Measurements from ENCODE around the gene ROGDI. TPM values are rescaled to one million over a fixed set of nuclear protein-coding genes. Genes with fewer than 3 reads are reported as not detected.
"Not testable (repeated sequence)": the region's sequence is repeated elsewhere in the genome, so short reads cannot be mapped to it uniquely, and the experiment has no call there.

ROGDI gene
- total and polyA plus RNA-seq, 2 donors from 2014 or later, result 20.8 to 86.1 TPM

DNA sequence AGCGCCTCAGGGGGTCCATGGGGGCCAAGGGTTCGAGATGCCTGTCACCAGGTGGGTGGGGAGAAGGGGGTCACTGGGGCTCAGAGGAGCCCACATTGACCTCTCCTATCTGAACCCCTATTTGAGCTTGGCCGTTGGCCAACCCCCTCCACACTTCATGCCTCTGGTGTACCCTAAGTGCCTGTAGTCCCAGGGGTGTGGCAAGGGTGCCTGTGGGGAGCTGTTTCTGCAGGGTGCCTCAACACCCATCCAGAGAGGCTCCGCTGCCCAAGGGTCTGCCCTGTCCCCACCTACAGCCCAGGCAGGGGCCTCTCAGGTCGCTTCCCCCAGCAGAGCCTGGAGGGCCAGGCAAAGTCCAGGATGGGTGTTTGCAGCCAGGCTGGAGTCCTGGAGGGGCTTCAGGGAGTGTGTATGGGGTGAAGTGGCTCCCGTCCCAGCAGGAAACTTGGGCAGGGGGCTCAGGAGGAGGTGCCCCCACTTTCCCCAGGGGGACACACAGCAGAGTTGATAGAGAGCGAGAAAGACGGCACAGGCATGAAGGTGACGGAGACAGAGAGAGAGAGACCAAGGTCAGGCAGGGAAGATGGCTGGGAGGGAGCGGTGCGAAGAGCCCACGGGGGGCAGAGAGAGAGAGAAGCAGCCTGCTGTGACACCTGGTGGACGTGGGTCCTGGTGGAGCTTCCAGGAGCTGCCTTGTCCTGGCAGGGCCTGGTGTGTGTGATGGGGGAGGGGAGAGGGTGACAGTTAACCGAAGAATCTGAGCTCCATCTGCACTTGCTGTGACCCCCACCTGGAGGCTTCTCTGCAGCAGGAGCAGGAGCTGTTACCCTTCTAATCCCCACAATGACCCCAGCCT lies 14.6 kb downstream of the ROGDI start, which contains the start of gene SEPTIN12:
SEPTIN12 (minus strand) TSS at position 719 of the 856 bp plus-strand sequence; CDS start at position 19, 700 bp downstream.
- Histone ChIP-seq H3K27me3 (ENCODE audit: control insufficient read depth, insufficient read depth, low read length) (no peaks in the 10 kb centered on the region), H3K9ac (ENCODE audit: low read length in 3 of 3) (no peak within 1 kb of the TSS), H3K9me3 (ENCODE audit: control insufficient read depth in 2 of 3, insufficient read depth in 1 of 3, low read length in 3 of 3) (no peaks in the 10 kb centered on the region), H3K27ac (ENCODE audit: low read depth in 2 of 2, low read length in 2 of 2) (no peak within 1 kb of the TSS), H3K4me1 (ENCODE audit: control insufficient read depth in 2 of 3, insufficient read depth in 2 of 3, low read depth in 1 of 3, low read length in 3 of 3) (no peaks in the 10 kb centered on the region), H3K36me3 (ENCODE audit: control insufficient read depth in 2 of 3, insufficient read depth in 3 of 3, low read length in 3 of 3) (no peaks in the 10 kb centered on the region), H3K4me3 (ENCODE audit: low read length in 3 of 3) (no peak within 1 kb of the TSS)
- TF ChIP-seq, protein P1, sequence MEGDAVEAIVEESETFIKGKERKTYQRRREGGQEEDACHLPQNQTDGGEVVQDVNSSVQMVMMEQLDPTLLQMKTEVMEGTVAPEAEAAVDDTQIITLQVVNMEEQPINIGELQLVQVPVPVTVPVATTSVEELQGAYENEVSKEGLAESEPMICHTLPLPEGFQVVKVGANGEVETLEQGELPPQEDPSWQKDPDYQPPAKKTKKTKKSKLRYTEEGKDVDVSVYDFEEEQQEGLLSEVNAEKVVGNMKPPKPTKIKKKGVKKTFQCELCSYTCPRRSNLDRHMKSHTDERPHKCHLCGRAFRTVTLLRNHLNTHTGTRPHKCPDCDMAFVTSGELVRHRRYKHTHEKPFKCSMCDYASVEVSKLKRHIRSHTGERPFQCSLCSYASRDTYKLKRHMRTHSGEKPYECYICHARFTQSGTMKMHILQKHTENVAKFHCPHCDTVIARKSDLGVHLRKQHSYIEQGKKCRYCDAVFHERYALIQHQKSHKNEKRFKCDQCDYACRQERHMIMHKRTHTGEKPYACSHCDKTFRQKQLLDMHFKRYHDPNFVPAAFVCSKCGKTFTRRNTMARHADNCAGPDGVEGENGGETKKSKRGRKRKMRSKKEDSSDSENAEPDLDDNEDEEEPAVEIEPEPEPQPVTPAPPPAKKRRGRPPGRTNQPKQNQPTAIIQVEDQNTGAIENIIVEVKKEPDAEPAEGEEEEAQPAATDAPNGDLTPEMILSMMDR (IDR thresholded peaks at IDR 0.05; ENCODE audit: borderline replicate concordance, extremely low read depth, insufficient read depth), result no peak
- no peak for FAIRE-seq
- intact Hi-C loops (cut with DNase I), result no loop called here
- DNase-seq, result no peak

GRCh38 chr16:4787068-4787467 lies 15.4 kb downstream of the ROGDI start:
- TF ChIP-seq, protein P1 (IDR thresholded peaks at IDR 0.05; ENCODE audit: borderline replicate concordance, extremely low read depth, insufficient read depth), result no peak
- Histone ChIP-seq H3K4me1 (ENCODE audit: control insufficient read depth in 2 of 3, insufficient read depth in 2 of 3, low read depth in 1 of 3, low read length in 3 of 3) (no peaks in the 10 kb centered on the region), H3K9ac (ENCODE audit: low read length in 3 of 3) (no peak overlapping the region), H3K9me3 (ENCODE audit: control insufficient read depth in 2 of 3, insufficient read depth in 1 of 3, low read length in 3 of 3) (no peaks in the 10 kb centered on the region), H3K36me3 (ENCODE audit: control insufficient read depth in 2 of 3, insufficient read depth in 3 of 3, low read length in 3 of 3) (no peaks in the 10 kb centered on the region), H3K4me3 (ENCODE audit: low read length in 3 of 3) (no peak overlapping the region), H3K27ac (ENCODE audit: low read depth in 2 of 2, low read length in 2 of 2) (no peak overlapping the region), H3K27me3 (ENCODE audit: control insufficient read depth, insufficient read depth, low read length) (no peaks in the 10 kb centered on the region)
- DNase-seq (no peak), FAIRE-seq (no peak)
- intact Hi-C loops (cut with DNase I), result no loop called here

- intact Hi-C loops (cut with DNase I), result no loop called here
- DNase-seq (no peak), FAIRE-seq (no peak)
- H3K4me1 ChIP-seq (ENCODE audit: control insufficient read depth in 2 of 3, insufficient read depth in 2 of 3, low read depth in 1 of 3, low read length in 3 of 3), result no peaks in the 10 kb centered on the region
- H3K4me3 ChIP-seq (ENCODE audit: low read length in 3 of 3), result no peak overlapping the region
- no peaks in the 10 kb centered on the region for H3K27me3 ChIP-seq (ENCODE audit: control insufficient read depth, insufficient read depth, low read length)
- no peak overlapping the region for H3K9ac ChIP-seq (ENCODE audit: low read length in 3 of 3)
- H3K36me3 ChIP-seq (ENCODE audit: control insufficient read depth in 2 of 3, insufficient read depth in 3 of 3, low read length in 3 of 3), result no peaks in the 10 kb centered on the region
- no peaks in the 10 kb centered on the region for H3K9me3 ChIP-seq (ENCODE audit: control insufficient read depth in 2 of 3, insufficient read depth in 1 of 3, low read length in 3 of 3)
- TF ChIP-seq, protein P1 (IDR thresholded peaks at IDR 0.05; ENCODE audit: borderline replicate concordance, extremely low read depth, insufficient read depth), result no peak
- no peak overlapping the region for H3K27ac ChIP-seq (ENCODE audit: low read depth in 2 of 2, low read length in 2 of 2)
Observed at GRCh38 chr16:4785758-4786433, 16.5 kb downstream of the ROGDI start.

GRCh38 chr16:4784444-4784987 lies 17.9 kb downstream of the ROGDI start:
- DNase-seq; H3K27ac ChIP-seq (ENCODE audit: low read depth in 2 of 2, low read length in 2 of 2); FAIRE-seq; H3K36me3 ChIP-seq (ENCODE audit: control insufficient read depth in 2 of 3, insufficient read depth in 3 of 3, low read length in 3 of 3); H3K9me3 ChIP-seq (ENCODE audit: control insufficient read depth in 2 of 3, insufficient read depth in 1 of 3, low read length in 3 of 3); H3K4me3 ChIP-seq (ENCODE audit: low read length in 3 of 3); H3K27me3 ChIP-seq (ENCODE audit: control insufficient read depth, insufficient read depth, low read length); intact Hi-C loops (cut with DNase I); H3K4me1 ChIP-seq (ENCODE audit: control insufficient read depth in 2 of 3, insufficient read depth in 2 of 3, low read depth in 1 of 3, low read length in 3 of 3); H3K9ac ChIP-seq (ENCODE audit: low read length in 3 of 3): not testable (repeated sequence)

Measured in kidney (tissue), 14 donors.